ENCODE measurements around the gene PAMR1.

PAMR1 gene

GRCh38 chr11:35432464-35432863 lies 93.0 kb downstream of the PAMR1 start:
- DNase-seq (ENCODE audit: insufficient read length, low spot score) (no peak), FAIRE-seq (no peak)
- TF ChIP-seq CTCF (IDR thresholded peaks at IDR 0.05; ENCODE audit: insufficient read depth, missing control alignments): no peak

- TF ChIP-seq CTCF (IDR thresholded peaks at IDR 0.05; ENCODE audit: insufficient read depth, missing control alignments): no peak
- no peak for DNase-seq (ENCODE audit: insufficient read length, low spot score)
- no peak for FAIRE-seq
Measured at GRCh38 chr11:35427071-35427470, 98.3 kb downstream of the PAMR1 start.

GRCh38 chr11:35426351-35426750 lies 99.1 kb downstream of the PAMR1 start:
- DNase-seq (ENCODE audit: insufficient read length, low spot score): no peak
- no peak for FAIRE-seq
- no peak for TF ChIP-seq CTCF (IDR thresholded peaks at IDR 0.05; ENCODE audit: insufficient read depth, missing control alignments)

GRCh38 chr11:35425603-35426212 lies 99.7 kb downstream of the PAMR1 start:
- no peak for DNase-seq (ENCODE audit: insufficient read length, low spot score)
- no peak for TF ChIP-seq CTCF (IDR thresholded peaks at IDR 0.05; ENCODE audit: insufficient read depth, missing control alignments)
- FAIRE-seq: no peak

- FAIRE-seq (no peak), DNase-seq (ENCODE audit: insufficient read length, low spot score) (no peak)
- TF ChIP-seq CTCF (IDR thresholded peaks at IDR 0.05; ENCODE audit: insufficient read depth, missing control alignments): no peak
Measured at GRCh38 chr11:35424157-35424940, 101.1 kb downstream of the PAMR1 start.

- DNase-seq (ENCODE audit: insufficient read length, low spot score): no peak
- FAIRE-seq: no peak
- TF ChIP-seq CTCF (IDR thresholded peaks at IDR 0.05; ENCODE audit: insufficient read depth, missing control alignments): no peak
Measured at GRCh38 chr11:35420371-35420770, 105.0 kb downstream of the PAMR1 start.

- FAIRE-seq: no peak
- DNase-seq (ENCODE audit: insufficient read length, low spot score): no peak
- TF ChIP-seq CTCF (IDR thresholded peaks at IDR 0.05; ENCODE audit: insufficient read depth, missing control alignments): no peak
Measured at GRCh38 chr11:35419830-35420333, 105.5 kb downstream of the PAMR1 start.

Measured in D721Med (cell line).